HG02852 (cell line): ENCODE results near the gene RNF130.

Source experiments
- ATAC-seq: cut with Tn5 transposase; IDR thresholded peaks from one replicate; pipeline ENCODE4 v1.9.1; 2021; ENCODE audit warnings: mild to moderate bottlenecking, moderate library complexity; ENCODE audit not compliant: unreplicated experiment

RNF130 gene

GRCh38 chr5:180086816-180087399 is 15.3 kb upstream of the RNF130 start:
- no peak for ATAC-seq

- ATAC-seq = no peak
These were observed 14.3 kb upstream of the RNF130 start for GRCh38 chr5:180085837-180086236.

- no peak for ATAC-seq
These were observed 13.3 kb upstream of the RNF130 start for GRCh38 chr5:180084638-180085561.

- ATAC-seq = no peak
These were observed 12.0 kb upstream of the RNF130 start for GRCh38 chr5:180083529-180084060.

- ATAC-seq = no peak
These were observed 11.3 kb upstream of the RNF130 start for GRCh38 chr5:180082633-180083420.

GRCh38 chr5:180081481-180081880 is 9.9 kb upstream of the RNF130 start:
- no peak for ATAC-seq

- no peak for ATAC-seq
These were observed 9.1 kb upstream of the RNF130 start for GRCh38 chr5:180080486-180081280.

- ATAC-seq = no peak
These were observed 8.3 kb upstream of the RNF130 start for GRCh38 chr5:180079702-180080466.

GRCh38 chr5:180078348-180078747 is 6.8 kb upstream of the RNF130 start:
- ATAC-seq = no peak

GRCh38 chr5:180077594-180078284 is 6.2 kb upstream of the RNF130 start:
- no peak for ATAC-seq

- no peak for ATAC-seq
These were observed 4.1 kb upstream of the RNF130 start for GRCh38 chr5:180075703-180076102.

GRCh38 chr5:180074462-180074861 is 2.9 kb upstream of the RNF130 start:
- no peak for ATAC-seq

- no peak for ATAC-seq
These were observed 997 bp upstream of the RNF130 start for GRCh38 chr5:180072556-180072955.

- no peak for ATAC-seq
These were observed 643 bp upstream of the RNF130 start for GRCh38 chr5:180072256-180072548.

- no peak for ATAC-seq
These were observed 616 bp downstream of the RNF130 start for GRCh38 chr5:180070756-180071530.

- ATAC-seq = no peak
These were observed 1.8 kb downstream of the RNF130 start for GRCh38 chr5:180069589-180070247.

- no peak for ATAC-seq
These were observed 3.0 kb downstream of the RNF130 start for GRCh38 chr5:180068519-180069090.

GRCh38 chr5:180067986-180068385 is 3.6 kb downstream of the RNF130 start:
- ATAC-seq = no peak
